GM21423 (cell line): Measurements from ENCODE around the gene RNF39.

Source experiments
- ATAC-seq: cut with Tn5 transposase; IDR thresholded peaks from one replicate; pipeline ENCODE4 v1.9.1; 2021; ENCODE audit warnings: mild to moderate bottlenecking, moderate library complexity; ENCODE audit not compliant: unreplicated experiment

The RNF39 gene

DNA sequence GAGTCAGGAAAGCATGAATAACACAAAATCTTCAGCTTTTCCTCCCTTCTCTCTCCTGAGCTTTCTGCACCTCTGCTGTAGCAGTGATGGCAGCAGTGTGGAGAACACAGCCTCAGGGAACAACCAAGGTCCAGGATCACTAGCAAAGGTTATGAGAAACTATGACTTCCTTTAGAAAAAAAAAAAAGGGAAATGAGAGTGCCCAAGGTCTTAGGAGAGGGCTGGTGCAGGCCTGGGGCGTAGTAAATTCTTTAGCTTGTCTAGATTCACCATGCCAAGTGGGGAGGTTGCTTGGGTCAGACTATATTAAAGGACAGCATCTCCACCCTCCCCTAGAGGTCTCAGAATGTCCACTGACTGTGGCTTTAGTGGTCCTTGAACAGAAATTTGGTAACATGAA is 54.9 kb downstream of the RNF39 start:
- ATAC-seq, result no peak
